Mesenchymal stem cell (in vitro differentiated cells and primary cell): Measurements from ENCODE around the gene SARDH.

ENCODE experiments used
- DNase-seq: peaks from one replicate; pipeline ENCODE4 v3.0.0-alpha.2; 2013
- H2AFZ ChIP-seq: one replicate; pipeline ENCODE4 v1.6.1; 2013; ENCODE audit warnings: low read depth, mild to moderate bottlenecking, control low read depth, inconsistent platforms, low read length, moderate library complexity
- H2AK5ac ChIP-seq: 2 replicates; pipeline ENCODE4 v1.6.1; 2013; ENCODE audit warnings: low read length, moderate library complexity, mild to moderate bottlenecking, inconsistent platforms; ENCODE audit not compliant: severe bottlenecking
- H2BK120ac ChIP-seq: one replicate; pipeline ENCODE4 v1.6.1; 2013; ENCODE audit warnings: low read depth, mild to moderate bottlenecking, inconsistent platforms, low read length, moderate library complexity
- H2BK12ac ChIP-seq, 2 experiments: one replicate each; pipeline ENCODE4 v1.6.1; 2013; ENCODE audit warnings: inconsistent platforms in 2 of 2, low read length in 2 of 2, mild to moderate bottlenecking in 2 of 2, moderate library complexity in 2 of 2, control low read depth in 1 of 2
- H2BK15ac ChIP-seq: one replicate; pipeline ENCODE4 v1.6.1; 2013; ENCODE audit warnings: mild to moderate bottlenecking, low read depth, inconsistent platforms; ENCODE audit not compliant: poor library complexity, severe bottlenecking
- H2BK5ac ChIP-seq: 2 replicates; pipeline ENCODE4 v1.6.1; 2013; ENCODE audit warnings: low read depth, mild to moderate bottlenecking, low read length, control low read depth, inconsistent platforms; ENCODE audit not compliant: poor library complexity, severe bottlenecking
- H3K14ac ChIP-seq, 2 experiments: one replicate each; pipeline ENCODE4 v1.6.1; 2013; ENCODE audit warnings: inconsistent platforms in 2 of 2, low read length in 2 of 2, control low read depth in 1 of 2, mild to moderate bottlenecking in 1 of 2, moderate library complexity in 1 of 2
- H3K18ac ChIP-seq, 2 experiments: one replicate each; pipeline ENCODE4 v1.6.1; 2013; ENCODE audit warnings: inconsistent platforms in 2 of 2, low read length in 2 of 2, control low read depth in 1 of 2, low read depth in 1 of 2, mild to moderate bottlenecking in 1 of 2
- H3K23ac ChIP-seq, 2 experiments: one replicate each; pipeline ENCODE4 v1.6.1; 2013; ENCODE audit warnings: inconsistent platforms in 2 of 2, low read length in 2 of 2, mild to moderate bottlenecking in 2 of 2, moderate library complexity in 2 of 2, control low read depth in 1 of 2
- H3K27ac ChIP-seq: 2 replicates; pipeline ENCODE4 v1.5.1; 2013; ENCODE audit warnings: mild to moderate bottlenecking, moderate library complexity, low read length, control low read depth, inconsistent platforms; ENCODE audit not compliant: poor library complexity, severe bottlenecking
- H3K27me3 ChIP-seq, 2 experiments: 2 replicates each; pipeline versions ENCODE4 v1.6.1 to v1.7.0; 2013; ENCODE audit warnings: low read length in 2 of 2, mild to moderate bottlenecking in 2 of 2, moderate library complexity in 2 of 2, control low read depth in 1 of 2, inconsistent platforms in 1 of 2; ENCODE audit not compliant: control insufficient read depth in 1 of 2, insufficient read depth in 1 of 2
- H3K36me3 ChIP-seq, 2 experiments: 2 replicates each; pipeline versions ENCODE4 v1.6.1 to v1.7.0; 2013; ENCODE audit warnings: low read length in 2 of 2, control low read depth in 1 of 2, inconsistent platforms in 1 of 2, low read depth in 1 of 2, mild to moderate bottlenecking in 1 of 2; ENCODE audit not compliant: insufficient read depth in 2 of 2, control insufficient read depth in 1 of 2
- H3K4ac ChIP-seq, 2 experiments: one replicate each; pipeline ENCODE4 v1.6.1; 2013; ENCODE audit warnings: inconsistent platforms in 2 of 2, low read length in 2 of 2, mild to moderate bottlenecking in 2 of 2, moderate library complexity in 2 of 2, control low read depth in 1 of 2, low read depth in 1 of 2
- H3K4me1 ChIP-seq: 2 replicates; pipeline ENCODE4 v1.6.1; 2013; ENCODE audit warnings: low read depth, low read length, control low read depth; ENCODE audit not compliant: control insufficient read depth, insufficient read depth
- H3K4me2 ChIP-seq: 2 replicates; pipeline ENCODE4 v1.6.1; 2013; ENCODE audit warnings: low read length, mild to moderate bottlenecking, inconsistent platforms; ENCODE audit not compliant: poor library complexity, severe bottlenecking
- H3K4me3 ChIP-seq, 2 experiments: 2 replicates each; pipeline versions ENCODE4 v1.5.1 to v1.7.0; 2013; ENCODE audit warnings: low read length in 2 of 2, mild to moderate bottlenecking in 2 of 2, control low read depth in 1 of 2, low read depth in 1 of 2; ENCODE audit not compliant: insufficient read depth in 1 of 2
- H3K79me1 ChIP-seq: replicated peaks from 2 replicates; pipeline ENCODE4 v1.6.1; 2013; ENCODE audit warnings: mild to moderate bottlenecking, control low read depth, low read length, inconsistent platforms; ENCODE audit not compliant: poor library complexity, severe bottlenecking
- H3K9ac ChIP-seq: 2 replicates; pipeline ENCODE4 v1.7.0; 2013; ENCODE audit warnings: mild to moderate bottlenecking, low read length, moderate library complexity
- H3K9me3 ChIP-seq: 2 replicates; pipeline ENCODE4 v1.7.0; 2013; ENCODE audit warnings: mild to moderate bottlenecking, low read length; ENCODE audit not compliant: control insufficient read depth
- H4K8ac ChIP-seq: one replicate; pipeline ENCODE4 v1.6.1; 2013; ENCODE audit warnings: inconsistent platforms, mild to moderate bottlenecking, low read length, moderate library complexity
- H4K91ac ChIP-seq: one replicate; pipeline ENCODE4 v1.6.1; 2013; ENCODE audit warnings: mild to moderate bottlenecking, low read length, inconsistent platforms
- WGBS: methylation state at CpG from one replicate; pipeline ENCODE4 v1.1.7; 2013; ENCODE audit warnings: mixed read lengths; 5-methylcytosine and 5-hydroxymethylcytosine counted together

SARDH gene

GRCh38 chr9:133729617-133730281 is 8.4 kb downstream of the SARDH start:
- Histone ChIP-seq H3K36me3 (no peaks in the 10 kb centered on the region), H2AFZ (no peak overlapping the region), H2BK12ac (no peak overlapping the region), H2BK5ac (no peak overlapping the region), H3K27ac (no peak overlapping the region), H2BK120ac (no peak overlapping the region), H2BK15ac (no peak overlapping the region), H3K9ac (no peak overlapping the region), H3K4me3 (peak overlapping the region in 1 of 2 experiments; percentile 22), H4K8ac (no peak overlapping the region), H3K27me3 (peaks cover 40 to 45% of the 10 kb centered on the region in 2 experiments), H3K23ac (no peak overlapping the region), H3K4ac (no peak overlapping the region), H3K14ac (no peak overlapping the region), H3K79me1 (no peaks in the 10 kb centered on the region), H2AK5ac (no peak overlapping the region), H3K18ac (no peak overlapping the region), H3K4me2 (no peak overlapping the region), H3K9me3 (no peaks in the 10 kb centered on the region), H3K4me1 (no peaks in the 10 kb centered on the region), H4K91ac (no peak overlapping the region)
- WGBS, result 91% methylated on average over 19 of the region's 19 CpGs
- DNase-seq, result no peak

DNA sequence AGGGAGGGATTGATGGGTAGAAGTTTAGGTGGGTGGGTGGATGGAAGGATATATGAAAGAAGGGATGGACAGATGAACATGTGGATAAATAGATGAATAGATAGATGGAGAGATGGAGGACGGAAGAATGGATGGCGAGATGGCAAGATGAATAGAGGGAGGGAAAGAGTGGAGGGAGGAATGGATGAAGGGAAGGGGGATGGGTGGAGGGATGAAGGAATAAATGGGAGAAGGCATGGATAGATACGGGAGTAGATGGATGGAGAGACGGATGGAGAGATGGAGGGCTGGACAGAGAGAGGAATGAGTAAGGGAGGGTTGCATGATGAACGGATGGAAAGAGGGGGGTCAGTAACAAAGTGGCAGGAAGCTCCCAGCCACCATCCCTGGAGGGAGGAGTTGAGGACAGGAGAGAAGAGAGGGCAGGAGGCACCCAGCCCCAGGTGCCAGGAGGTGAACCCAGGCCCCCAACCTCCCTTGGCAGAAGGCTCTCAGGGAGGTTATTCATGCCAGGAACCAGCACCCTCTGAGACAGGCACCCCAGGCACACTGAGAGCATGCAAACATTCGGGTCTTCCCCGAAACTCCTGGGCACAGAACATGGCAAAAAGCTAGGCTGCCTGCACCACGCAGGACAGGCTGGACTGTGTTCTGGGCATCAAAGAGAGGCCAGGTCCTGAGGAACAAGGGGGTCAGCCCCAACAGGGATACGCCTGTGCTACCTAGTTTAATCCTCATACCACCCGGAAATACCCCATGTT is 9.1 kb downstream of the SARDH start:
- WGBS, result 80% methylated on average over 10 of the region's 10 CpGs
- Histone ChIP-seq H3K36me3 (no peaks in the 10 kb centered on the region), H3K4me1 (no peaks in the 10 kb centered on the region), H3K27me3 (peaks cover 40 to 44% of the 10 kb centered on the region in 2 experiments), H2BK5ac (no peak overlapping the region), H4K91ac (no peak overlapping the region), H3K4me2 (no peak overlapping the region), H3K23ac (no peak overlapping the region), H3K14ac (no peak overlapping the region), H3K4ac (no peak overlapping the region), H2AFZ (no peak overlapping the region), H2BK120ac (no peak overlapping the region), H4K8ac (no peak overlapping the region), H2AK5ac (no peak overlapping the region), H2BK15ac (no peak overlapping the region), H2BK12ac (no peak overlapping the region), H3K9me3 (no peaks in the 10 kb centered on the region), H3K27ac (no peak overlapping the region), H3K9ac (no peak overlapping the region), H3K4me3 (no peak overlapping the region), H3K79me1 (no peaks in the 10 kb centered on the region), H3K18ac (no peak overlapping the region)
- no peak for DNase-seq

DNA sequence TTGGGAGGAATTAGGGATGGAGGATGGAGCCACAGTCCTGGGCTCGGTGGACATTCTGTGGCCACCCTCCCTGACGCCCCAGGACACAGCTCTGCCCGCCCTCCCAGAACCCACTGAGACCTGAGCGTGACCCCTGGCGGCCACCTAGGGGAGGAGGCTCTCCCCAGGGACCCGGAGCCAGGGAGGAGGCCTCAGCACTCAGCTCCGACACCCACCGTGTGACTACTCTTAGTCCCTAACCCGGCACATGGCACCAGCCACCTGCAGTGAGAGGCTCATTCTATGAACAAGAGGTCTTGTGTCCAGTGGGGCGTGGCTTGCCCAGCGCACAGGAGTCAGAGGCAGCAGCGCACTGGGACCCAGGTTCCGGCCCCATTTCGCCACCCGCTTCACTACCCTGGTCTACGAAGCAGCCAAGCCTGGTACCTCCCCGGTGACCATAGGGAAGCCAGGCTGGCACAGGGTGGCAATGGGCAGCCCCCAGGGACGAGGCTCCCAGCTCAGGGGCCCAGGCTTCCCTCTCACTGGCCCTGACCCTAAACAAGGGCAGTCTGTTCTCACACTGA is 10.2 kb downstream of the SARDH start:
- no peak overlapping the region for H2AK5ac ChIP-seq
- no peak overlapping the region for H3K9ac ChIP-seq
- H2BK120ac ChIP-seq, result no peak overlapping the region
- H3K4ac ChIP-seq, result no peak overlapping the region
- no peak overlapping the region for H3K14ac ChIP-seq
- H2AFZ ChIP-seq, result no peak overlapping the region
- no peak overlapping the region for H2BK12ac ChIP-seq
- H2BK15ac ChIP-seq, result no peak overlapping the region
- H3K36me3 ChIP-seq, result no peaks in the 10 kb centered on the region
- no peak overlapping the region for H3K4me3 ChIP-seq
- no peak for DNase-seq
- no peak overlapping the region for H3K27ac ChIP-seq
- no peak overlapping the region for H4K91ac ChIP-seq
- H3K79me1 ChIP-seq, result no peaks in the 10 kb centered on the region
- no peak overlapping the region for H3K4me2 ChIP-seq
- H4K8ac ChIP-seq, result no peak overlapping the region
- no peak overlapping the region for H3K23ac ChIP-seq
- no peaks in the 10 kb centered on the region for H3K9me3 ChIP-seq
- 90% methylated on average over 18 of the region's 18 CpGs for WGBS
- H3K18ac ChIP-seq, result no peak overlapping the region
- H2BK5ac ChIP-seq, result no peak overlapping the region
- peaks cover 40 to 42% of the 10 kb centered on the region in 2 experiments for H3K27me3 ChIP-seq
- H3K4me1 ChIP-seq, result no peaks in the 10 kb centered on the region

- H2BK120ac ChIP-seq, result no peak overlapping the region
- no peak overlapping the region for H3K18ac ChIP-seq
- no peaks in the 10 kb centered on the region for H3K4me1 ChIP-seq
- H2AFZ ChIP-seq, result no peak overlapping the region
- H2BK15ac ChIP-seq, result no peak overlapping the region
- H3K23ac ChIP-seq, result no peak overlapping the region
- H3K9me3 ChIP-seq, result no peaks in the 10 kb centered on the region
- H3K79me1 ChIP-seq, result no peaks in the 10 kb centered on the region
- no peak overlapping the region for H3K14ac ChIP-seq
- H2AK5ac ChIP-seq, result no peak overlapping the region
- 70% methylated on average over 10 of the region's 10 CpGs for WGBS
- H3K36me3 ChIP-seq, result no peaks in the 10 kb centered on the region
- DNase-seq, result no peak
- peaks cover 40% of the 10 kb centered on the region in 2 experiments for H3K27me3 ChIP-seq
- H3K27ac ChIP-seq, result no peak overlapping the region
- H3K4me2 ChIP-seq, result no peak overlapping the region
- no peak overlapping the region for H4K8ac ChIP-seq
- H3K4ac ChIP-seq, result no peak overlapping the region
- no peak overlapping the region for H3K4me3 ChIP-seq
- no peak overlapping the region for H2BK5ac ChIP-seq
- no peak overlapping the region for H3K9ac ChIP-seq
- H4K91ac ChIP-seq, result peak overlapping the region; percentile 53
- H2BK12ac ChIP-seq, result no peak overlapping the region
These were observed 10.8 kb downstream of the SARDH start for GRCh38 chr9:133727277-133727875.
